ENCODE data around the gene OSBP.

DNA sequence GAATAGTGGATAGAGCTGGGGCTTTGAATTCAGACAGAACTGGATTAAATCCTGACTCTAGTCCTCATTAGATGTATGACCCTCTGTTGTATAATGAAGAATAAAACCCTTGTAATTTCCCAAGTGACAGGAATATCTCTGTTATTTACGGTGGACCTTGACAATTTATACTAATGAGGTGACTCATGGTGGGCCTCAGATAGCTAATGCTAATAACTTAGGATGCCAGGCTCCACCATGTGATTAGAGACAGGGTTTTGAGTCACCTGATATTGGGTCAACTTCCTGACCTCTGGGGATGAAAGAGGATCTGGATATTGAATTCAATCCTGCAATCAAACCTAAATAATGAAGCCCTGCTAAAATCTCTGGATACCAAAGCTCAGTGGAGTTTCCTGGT is 33.6 kb downstream of the OSBP start:
- no peak for TF ChIP-seq TAF1 (IDR thresholded peaks at IDR 0.05; ENCODE audit: low read depth)
- no peak for TF ChIP-seq POLR2AphosphoS5 (IDR thresholded peaks at IDR 0.05)
- no peak for TF ChIP-seq CTCF (IDR thresholded peaks at IDR 0.05; ENCODE audit: poor library complexity, severe bottlenecking)
- TF ChIP-seq EZH2 (IDR thresholded peaks at IDR 0.05; ENCODE audit: borderline replicate concordance, insufficient read depth, low read length, poor library complexity, severe bottlenecking): no peak
- no peak for TF ChIP-seq RAD21 (conservative IDR thresholded peaks at IDR 0.05)
